Body of pancreas (tissue), 4 donors: Measurements from ENCODE around the gene TMPRSS9.
"Not testable (repeated sequence)": the region's sequence is repeated elsewhere in the genome, so short reads cannot be mapped to it uniquely, and the experiment has no call there.

ENCODE experiments used
- POLR2A ChIP-seq, 3 donors: fragments of 450-650 bp; IDR thresholded peaks; one replicate each; pipeline ENCODE4 v1.6.1; 2016; ENCODE audit warnings: antibody characterized with exemption in 3 of 3, mild to moderate bottlenecking in 2 of 3
- TF ChIP-seq, protein P1 (sequence below), 7 experiments: fragments of 450-650 bp in 4 of 7; fragments of 200-600 bp in 3 of 7; sonication (generic) in 3 of 7; IDR thresholded peaks; one replicate each; pipeline ENCODE4 v1.5.1; 2016 to 2019; ENCODE audit warnings: antibody characterized with exemption in 7 of 7

DNA sequence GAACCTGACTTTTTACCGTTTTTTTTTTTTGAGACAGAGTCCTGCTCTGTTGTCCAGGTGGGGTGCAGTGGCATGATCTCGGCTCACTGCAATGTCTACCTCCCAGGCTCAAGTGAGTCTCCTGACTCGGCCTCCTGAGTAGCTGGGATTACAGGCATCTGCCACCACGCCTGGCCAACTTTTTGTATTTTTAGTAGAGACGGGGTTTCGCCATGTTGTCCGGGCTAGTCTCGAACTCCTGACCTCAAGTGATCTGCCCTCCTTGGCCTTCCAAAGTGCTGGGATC is 109.8 kb downstream of the TMPRSS9 start:
- TF ChIP-seq, protein P1, sequence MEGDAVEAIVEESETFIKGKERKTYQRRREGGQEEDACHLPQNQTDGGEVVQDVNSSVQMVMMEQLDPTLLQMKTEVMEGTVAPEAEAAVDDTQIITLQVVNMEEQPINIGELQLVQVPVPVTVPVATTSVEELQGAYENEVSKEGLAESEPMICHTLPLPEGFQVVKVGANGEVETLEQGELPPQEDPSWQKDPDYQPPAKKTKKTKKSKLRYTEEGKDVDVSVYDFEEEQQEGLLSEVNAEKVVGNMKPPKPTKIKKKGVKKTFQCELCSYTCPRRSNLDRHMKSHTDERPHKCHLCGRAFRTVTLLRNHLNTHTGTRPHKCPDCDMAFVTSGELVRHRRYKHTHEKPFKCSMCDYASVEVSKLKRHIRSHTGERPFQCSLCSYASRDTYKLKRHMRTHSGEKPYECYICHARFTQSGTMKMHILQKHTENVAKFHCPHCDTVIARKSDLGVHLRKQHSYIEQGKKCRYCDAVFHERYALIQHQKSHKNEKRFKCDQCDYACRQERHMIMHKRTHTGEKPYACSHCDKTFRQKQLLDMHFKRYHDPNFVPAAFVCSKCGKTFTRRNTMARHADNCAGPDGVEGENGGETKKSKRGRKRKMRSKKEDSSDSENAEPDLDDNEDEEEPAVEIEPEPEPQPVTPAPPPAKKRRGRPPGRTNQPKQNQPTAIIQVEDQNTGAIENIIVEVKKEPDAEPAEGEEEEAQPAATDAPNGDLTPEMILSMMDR (IDR thresholded peaks at IDR 0.05): not testable (repeated sequence)
- TF ChIP-seq POLR2A (IDR thresholded peaks at IDR 0.05): not testable (repeated sequence)
